GM23248 (cell line): ENCODE data around the gene RTN4IP1. TPM values are rescaled to one million over a fixed set of nuclear protein-coding genes. Genes with fewer than 3 reads are reported as not detected.
A peak's percentile ranks its signal among the peaks of the same experiment; 100 is the strongest.

Source experiments
- DNase-seq: peaks from one replicate; pipeline ENCODE4 v3.0.0-alpha.2; 2015
- H2AFZ ChIP-seq: fragments of 200-600 bp; sonication (generic); 2 replicates; pipeline ENCODE4 v1.6.1; 2016; ENCODE audit warnings: antibody characterized with exemption
- H3F3A ChIP-seq: fragments of 200-600 bp; sonication (generic); 2 replicates; pipeline ENCODE4 v1.6.1; 2016; ENCODE audit warnings: mild to moderate bottlenecking, antibody characterized with exemption, mixed run types; ENCODE audit not compliant: insufficient read depth
- H3K27ac ChIP-seq: fragments of 200-600 bp; sonication (generic); 2 replicates; pipeline ENCODE4 v1.5.1; 2016; ENCODE audit warnings: mild to moderate bottlenecking
- H3K27me3 ChIP-seq: fragments of 200-600 bp; sonication (generic); replicated peaks from 2 replicates; pipeline ENCODE4 v1.6.1; 2016; ENCODE audit warnings: mild to moderate bottlenecking; ENCODE audit not compliant: insufficient read depth
- H3K36me3 ChIP-seq: fragments of 200-600 bp; sonication (generic); 2 replicates; pipeline ENCODE4 v1.6.1; 2016; ENCODE audit warnings: low read depth, mild to moderate bottlenecking
- H3K4me1 ChIP-seq: fragments of 200-600 bp; sonication (generic); 2 replicates; pipeline ENCODE4 v1.6.1; 2016; ENCODE audit warnings: mild to moderate bottlenecking; ENCODE audit not compliant: insufficient read depth
- H3K4me2 ChIP-seq: fragments of 200-600 bp; sonication (generic); one replicate; pipeline ENCODE4 v1.6.1; 2016; ENCODE audit warnings: mild to moderate bottlenecking; ENCODE audit not compliant: unreplicated experiment
- H3K4me3 ChIP-seq: fragments of 200-600 bp; sonication (generic); 2 replicates; pipeline ENCODE4 v1.5.1; 2016; ENCODE audit warnings: mild to moderate bottlenecking
- H3K79me2 ChIP-seq: fragments of 200-600 bp; sonication (generic); 2 replicates; pipeline ENCODE4 v1.6.1; 2016; ENCODE audit warnings: mild to moderate bottlenecking; ENCODE audit not compliant: insufficient read depth
- H3K9ac ChIP-seq: fragments of 200-600 bp; sonication (generic); 2 replicates; pipeline ENCODE4 v1.6.1; 2016; ENCODE audit warnings: mild to moderate bottlenecking
- H3K9me2 ChIP-seq: fragments of 200-600 bp; sonication (generic); 2 replicates; pipeline ENCODE4 v1.6.1; 2016; ENCODE audit warnings: mixed run types, mild to moderate bottlenecking, moderate library complexity; ENCODE audit not compliant: insufficient read depth
- H3K9me3 ChIP-seq: fragments of 200-600 bp; sonication (generic); one replicate; pipeline ENCODE4 v1.6.1; 2017; ENCODE audit warnings: low read depth
- H4K20me1 ChIP-seq: fragments of 200-600 bp; sonication (generic); 2 replicates; pipeline ENCODE4 v1.6.0; 2016; ENCODE audit not compliant: insufficient read depth
- EZH2 ChIP-seq: fragments of 200-600 bp; sonication (generic); IDR thresholded peaks from 2 replicates; pipeline ENCODE4 v1.6.1; 2018; ENCODE audit warnings: antibody characterized with exemption, mild to moderate bottlenecking; ENCODE audit not compliant: insufficient read depth, poor library complexity, severe bottlenecking
- EZH2phosphoT487 ChIP-seq: fragments of 200-600 bp; sonication (generic); IDR thresholded peaks from 2 replicates; pipeline ENCODE4 v1.6.1; 2018; ENCODE audit warnings: antibody characterized with exemption, moderate library complexity, mild to moderate bottlenecking, low read depth; ENCODE audit not compliant: insufficient read depth
- WGBS, 2 experiments: methylation state at CpG; one replicate each; pipeline ENCODE4 v1.1.6; 2015 to 2017; ENCODE audit warnings: low lambda C conversion rate in 2 of 2, low coverage in 1 of 2; ENCODE audit errors: missing lambda C conversion rate in 2 of 2; 5-methylcytosine and 5-hydroxymethylcytosine counted together
- in situ Hi-C: fragments of 300-500 bp; cut with MboI; formaldehyde crosslinking; loops from 2 replicates; pipeline ENCODE4 v1.15.0; 2020
- polyA plus RNA-seq: library from polyadenylated mRNA; unstranded; fragments of >200 nt; fragmentation: Nextera tagmentation; extraction: Ambion mirVana; gene quantifications from 2 replicates; pipeline ENCODE4 v1.2.1, GENCODE V29; 2016
- total RNA-seq: library from RNA; depleted of rRNA; stranded (reverse); fragments of >200 nt; shearing (Covaris generic); gene quantifications from 2 replicates; pipeline ENCODE4 v1.2.3, GENCODE V29; 2014; rRNA removed

The RTN4IP1 gene
- 4.2 and 8.0 TPM in 2 replicates for total RNA-seq
- polyA plus RNA-seq = 5.3 and 5.5 TPM in 2 replicates

GRCh38 chr6:106629103-106629858, at the start of gene RTN4IP1, which contains the start of gene QRSL1:
RTN4IP1 (minus strand) TSS chr6:106629498; CDS start chr6:106629021, 477 bp downstream.
QRSL1 (plus strand) TSS chr6:106629578; CDS start chr6:106629682, 104 bp downstream.
- peak within 1 kb of the TSS; percentile 99 for H3K4me3 ChIP-seq
- H3K9me2 ChIP-seq = no peaks in the 10 kb centered on the region
- peaks cover 60% of the 10 kb centered on the region for H3K79me2 ChIP-seq
- no peaks in the 10 kb centered on the region for H4K20me1 ChIP-seq
- DNase-seq = peak; percentile 94
- 1% methylated on average over 45 to 46 of the region's 46 CpGs for WGBS, 2 experiments
- peak within 1 kb of the TSS; percentile 95 for H3K9ac ChIP-seq
- H3K36me3 ChIP-seq = no peaks in the 10 kb centered on the region
- no peaks in the 10 kb centered on the region for H3K27me3 ChIP-seq
- in situ Hi-C loops = no loop called here
- no peaks in the 10 kb centered on the region for H3K9me3 ChIP-seq
- peak within 1 kb of the TSS; percentile 94 for H3K4me2 ChIP-seq
- H3K4me1 ChIP-seq = peaks cover 7% of the 10 kb centered on the region; the same call in 1 of the 2 replicates
- no peaks in the 10 kb centered on the region for H3F3A ChIP-seq
- peak within 1 kb of the TSS; percentile 62 for H3K27ac ChIP-seq
- H2AFZ ChIP-seq = peak within 1 kb of the TSS; percentile 97
- TF ChIP-seq EZH2phosphoT487 = no peak
- no peak for TF ChIP-seq EZH2

- Histone ChIP-seq H3K4me2 (no peak overlapping the region), H3F3A (no peaks in the 10 kb centered on the region; the same call in 1 of the 2 replicates), H3K4me3 (no peak overlapping the region), H3K9ac (no peak overlapping the region), H3K27me3 (no peaks in the 10 kb centered on the region), H4K20me1 (no peaks in the 10 kb centered on the region), H3K4me1 (no peaks in the 10 kb centered on the region), H3K9me2 (no peaks in the 10 kb centered on the region), H3K9me3 (no peaks in the 10 kb centered on the region), H3K36me3 (no peaks in the 10 kb centered on the region), H2AFZ (no peak overlapping the region), H3K27ac (no peak overlapping the region), H3K79me2 (no peaks in the 10 kb centered on the region)
- in situ Hi-C loops = no loop called here
- WGBS, 2 experiments = 66 to 69% methylated on average over 3 of the region's 3 CpGs
- no peak for DNase-seq
- TF ChIP-seq EZH2phosphoT487 (no peak), EZH2 (no peak)
Measured at GRCh38 chr6:106677282-106677681, 48.0 kb upstream of the RTN4IP1 start.

- Histone ChIP-seq H3K27me3 (no peaks in the 10 kb centered on the region), H3K36me3 (no peaks in the 10 kb centered on the region), H3K27ac (no peak overlapping the region), H3K79me2 (no peaks in the 10 kb centered on the region), H3F3A (no peaks in the 10 kb centered on the region; the same call in 1 of the 2 replicates), H3K9me3 (no peaks in the 10 kb centered on the region), H3K9ac (no peak overlapping the region), H3K9me2 (no peaks in the 10 kb centered on the region), H3K4me2 (no peak overlapping the region), H4K20me1 (no peaks in the 10 kb centered on the region), H2AFZ (no peak overlapping the region), H3K4me1 (no peaks in the 10 kb centered on the region), H3K4me3 (no peak overlapping the region)
- no peak for DNase-seq
- in situ Hi-C loops = no loop called here
- TF ChIP-seq EZH2phosphoT487 (no peak), EZH2 (no peak)
Measured at GRCh38 chr6:106674541-106675229, 45.4 kb upstream of the RTN4IP1 start.

- no peak for TF ChIP-seq EZH2phosphoT487
- no peak for TF ChIP-seq EZH2
- H3K4me2 ChIP-seq = no peak overlapping the region
- no peak overlapping the region for H2AFZ ChIP-seq
- no peak overlapping the region for H3K9ac ChIP-seq
- 94 to 95% methylated on average over 3 of the region's 3 CpGs for WGBS, 2 experiments
- no peaks in the 10 kb centered on the region for H3K9me3 ChIP-seq
- H3K27ac ChIP-seq = no peak overlapping the region
- H4K20me1 ChIP-seq = no peaks in the 10 kb centered on the region
- DNase-seq = no peak
- H3K36me3 ChIP-seq = no peaks in the 10 kb centered on the region
- no peaks in the 10 kb centered on the region for H3K9me2 ChIP-seq
- H3K27me3 ChIP-seq = no peaks in the 10 kb centered on the region
- no peaks in the 10 kb centered on the region; the same call in 1 of the 2 replicates for H3F3A ChIP-seq
- in situ Hi-C loops = no loop called here
- H3K4me3 ChIP-seq = no peak overlapping the region
- no peaks in the 10 kb centered on the region for H3K79me2 ChIP-seq
- H3K4me1 ChIP-seq = no peaks in the 10 kb centered on the region
Measured at GRCh38 chr6:106671651-106672050, 42.4 kb upstream of the RTN4IP1 start.
